D341Med (cell line): ENCODE data around the gene SIM2.

Source experiments
- DNase-seq: peaks from one replicate; pipeline ENCODE4 v3.0.0; 2012; ENCODE audit warnings: low spot score

SIM2 gene

GRCh38 chr21:36688324-36688723 is 10.6 kb upstream of the SIM2 start:
- no peak for DNase-seq

DNA sequence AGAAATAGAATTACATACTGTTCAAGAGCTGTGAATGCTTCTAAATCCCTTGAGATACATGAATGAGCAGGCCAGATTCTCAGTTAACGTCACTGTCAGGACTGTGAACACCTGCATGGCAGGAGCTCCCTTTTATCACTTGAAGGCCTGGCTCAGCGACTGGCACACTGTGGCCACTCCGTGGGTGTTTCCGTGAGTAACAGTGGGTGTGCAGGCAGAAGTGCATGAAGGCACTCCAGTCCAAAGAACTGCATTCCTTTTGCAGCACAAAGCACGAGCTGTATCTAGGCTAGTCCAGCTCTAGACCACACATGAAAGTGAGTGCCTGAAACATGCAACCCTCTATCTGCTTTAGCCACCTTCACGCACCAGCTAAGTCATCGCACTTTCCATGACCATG is 9.6 kb upstream of the SIM2 start:
- no peak for DNase-seq

DNA sequence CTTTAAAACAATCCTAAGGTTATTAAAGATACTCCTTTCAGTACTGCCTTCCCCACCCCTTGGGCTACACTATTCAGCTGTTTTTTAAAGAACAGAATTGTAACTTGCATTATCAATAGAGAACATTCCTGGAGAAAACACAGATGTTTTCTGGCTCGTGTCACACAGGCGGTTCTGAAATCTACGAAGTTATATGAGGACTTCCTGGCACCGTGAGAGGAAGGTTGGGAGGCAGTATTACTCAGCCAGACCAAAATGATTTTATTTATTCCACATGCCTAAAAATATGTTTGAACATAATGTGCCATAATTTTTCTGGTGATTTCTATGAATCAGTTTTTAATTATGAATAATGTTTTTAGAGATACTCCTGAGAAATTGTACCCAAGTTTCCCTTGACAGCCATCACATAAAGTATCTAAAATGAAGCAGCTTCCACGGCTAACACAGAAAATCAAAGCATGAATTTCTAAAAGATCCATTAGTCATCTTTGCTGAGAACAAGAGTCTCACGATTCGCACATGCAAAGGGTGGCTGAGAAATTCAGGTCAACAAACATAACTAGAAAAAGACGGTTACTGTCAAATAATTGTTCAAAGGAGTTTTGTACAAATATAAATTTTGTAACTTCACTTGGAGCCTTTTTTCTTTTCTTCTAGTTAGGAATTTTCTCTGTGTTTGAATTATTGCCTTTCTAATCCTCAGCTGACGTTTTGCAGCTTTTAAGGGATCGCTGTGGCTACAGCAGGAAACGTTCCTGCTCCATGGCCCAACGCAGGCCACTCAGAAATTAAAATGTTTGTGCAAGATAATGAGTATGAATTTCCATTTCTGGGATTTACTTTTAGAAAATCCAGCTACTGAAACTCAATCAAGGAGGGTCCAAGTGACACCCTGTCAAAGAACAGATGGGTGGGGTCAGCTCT is 8.0 kb upstream of the SIM2 start:
- DNase-seq = no peak

DNA sequence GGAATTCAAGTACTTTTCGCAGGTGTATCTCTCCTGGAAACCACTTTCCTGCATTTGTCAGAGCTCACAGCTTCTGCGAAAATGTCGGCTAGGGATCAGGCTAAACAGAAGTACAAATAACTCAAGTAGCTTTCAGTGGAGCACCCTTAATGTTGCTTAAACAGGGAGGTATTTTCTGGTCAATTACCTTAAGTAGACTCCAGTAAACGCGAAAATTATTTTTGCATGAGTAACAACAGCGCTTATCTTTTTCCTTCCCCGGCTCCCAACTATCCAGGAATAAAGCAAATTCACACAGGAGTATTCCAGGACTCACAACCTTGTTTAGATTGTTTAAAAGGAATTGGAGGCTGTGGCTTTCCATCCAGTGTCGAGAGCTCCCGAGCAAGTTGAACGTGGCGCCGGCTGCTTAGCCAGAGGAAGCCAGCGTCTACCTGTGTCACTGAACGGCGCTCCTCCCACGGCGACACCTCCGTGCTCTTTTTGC is 7.3 kb upstream of the SIM2 start:
- DNase-seq = no peak

DNA sequence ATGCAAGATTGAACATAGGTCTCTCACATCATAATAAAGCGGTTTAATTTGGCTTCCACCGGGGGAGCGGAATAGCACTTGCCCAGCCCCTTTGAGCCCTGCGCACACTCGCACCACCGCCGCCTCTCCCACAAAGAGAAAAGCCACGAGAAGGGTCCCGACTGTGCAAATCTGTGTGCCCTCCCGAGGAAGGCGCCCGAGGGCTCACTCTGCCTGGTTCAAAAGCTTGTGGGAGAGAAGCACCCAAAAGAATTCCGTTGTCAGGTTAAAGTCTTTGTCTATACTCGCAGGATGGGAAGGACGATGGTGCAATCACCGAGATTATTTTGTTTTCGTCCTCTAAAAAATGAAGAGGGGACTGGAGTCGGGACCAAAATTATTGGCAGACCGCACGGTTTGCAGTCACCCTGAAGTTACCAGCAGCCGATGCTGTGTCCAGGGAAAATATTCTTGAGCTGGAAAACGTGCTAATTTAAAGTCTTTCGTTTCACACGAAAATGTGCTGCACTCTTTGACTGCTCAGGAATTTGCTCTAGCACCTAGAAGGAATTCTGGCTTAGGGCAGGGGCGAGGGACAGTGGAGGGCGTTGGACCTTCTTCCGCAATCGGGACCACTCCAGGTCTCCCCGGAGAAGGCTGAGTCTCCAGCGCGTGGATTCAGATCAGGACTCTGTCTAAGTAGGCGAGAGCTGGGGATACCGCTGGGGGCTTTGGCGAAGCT is 6.6 kb upstream of the SIM2 start:
- no peak for DNase-seq

GRCh38 chr21:36692835-36693488 is 6.0 kb upstream of the SIM2 start:
- DNase-seq = peak; percentile 72

DNA sequence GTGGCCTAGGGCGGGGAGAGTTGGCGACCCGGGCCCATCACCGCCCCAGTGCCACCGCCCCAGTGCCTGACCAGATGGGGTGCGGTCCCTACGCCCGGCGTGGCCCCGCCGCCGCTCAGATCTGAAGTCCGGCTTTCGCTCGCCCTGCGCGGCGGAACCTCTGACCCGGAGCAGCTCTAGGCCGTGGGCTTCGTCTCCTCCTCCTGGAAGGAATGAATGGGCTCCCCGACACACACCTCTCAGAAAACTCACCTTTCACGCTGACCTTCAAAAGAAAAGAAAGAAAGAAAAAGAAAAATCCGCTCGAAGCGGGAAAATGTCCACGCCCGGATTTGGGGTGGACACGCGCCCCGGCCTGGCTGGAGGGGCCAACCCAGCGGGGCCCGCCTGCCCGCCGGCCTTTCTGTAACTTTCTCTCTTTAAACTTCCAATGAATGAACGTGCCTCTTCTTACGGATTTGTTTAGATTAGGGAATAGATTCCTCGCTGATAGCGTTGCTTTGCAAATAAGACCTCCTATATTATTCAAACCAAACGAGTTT is 5.4 kb upstream of the SIM2 start:
- no peak for DNase-seq

GRCh38 chr21:36694031-36694515 is 4.8 kb upstream of the SIM2 start:
- peak; percentile 34 for DNase-seq

DNA sequence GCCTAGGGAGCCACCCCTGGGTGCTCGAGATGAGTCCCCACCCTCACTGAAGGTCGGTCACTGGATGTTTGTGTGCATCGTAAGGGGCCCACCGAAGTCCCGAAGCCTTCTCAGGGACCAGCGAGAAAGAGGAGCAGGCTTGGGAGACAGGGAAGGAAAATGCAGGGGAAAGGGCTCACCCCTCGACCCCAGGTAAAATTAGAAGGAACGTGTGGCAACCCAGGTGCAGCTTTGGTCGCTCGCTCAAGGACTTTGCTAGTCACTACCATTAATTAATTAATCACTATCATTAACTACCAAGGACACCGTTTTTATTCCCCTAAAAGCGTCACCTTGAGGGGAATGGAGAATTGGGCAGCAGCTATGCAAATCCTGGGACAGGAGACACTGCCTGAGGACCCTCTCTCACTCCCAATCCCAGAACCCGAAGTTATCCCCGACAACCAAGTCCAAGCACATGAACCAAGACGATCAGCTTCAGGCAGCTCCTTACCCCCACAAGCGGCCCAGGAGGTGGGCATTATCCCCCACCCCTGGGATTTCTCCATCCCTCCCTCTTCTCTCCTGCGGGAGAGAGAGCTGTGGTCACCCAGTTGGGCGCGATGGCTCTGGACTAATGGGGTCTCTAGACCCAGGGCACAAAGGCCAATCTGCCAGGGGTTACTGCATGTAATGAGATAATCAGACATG is 4.2 kb upstream of the SIM2 start:
- no peak for DNase-seq

- DNase-seq = no peak
These were observed 3.7 kb upstream of the SIM2 start for GRCh38 chr21:36695283-36695634.

DNA sequence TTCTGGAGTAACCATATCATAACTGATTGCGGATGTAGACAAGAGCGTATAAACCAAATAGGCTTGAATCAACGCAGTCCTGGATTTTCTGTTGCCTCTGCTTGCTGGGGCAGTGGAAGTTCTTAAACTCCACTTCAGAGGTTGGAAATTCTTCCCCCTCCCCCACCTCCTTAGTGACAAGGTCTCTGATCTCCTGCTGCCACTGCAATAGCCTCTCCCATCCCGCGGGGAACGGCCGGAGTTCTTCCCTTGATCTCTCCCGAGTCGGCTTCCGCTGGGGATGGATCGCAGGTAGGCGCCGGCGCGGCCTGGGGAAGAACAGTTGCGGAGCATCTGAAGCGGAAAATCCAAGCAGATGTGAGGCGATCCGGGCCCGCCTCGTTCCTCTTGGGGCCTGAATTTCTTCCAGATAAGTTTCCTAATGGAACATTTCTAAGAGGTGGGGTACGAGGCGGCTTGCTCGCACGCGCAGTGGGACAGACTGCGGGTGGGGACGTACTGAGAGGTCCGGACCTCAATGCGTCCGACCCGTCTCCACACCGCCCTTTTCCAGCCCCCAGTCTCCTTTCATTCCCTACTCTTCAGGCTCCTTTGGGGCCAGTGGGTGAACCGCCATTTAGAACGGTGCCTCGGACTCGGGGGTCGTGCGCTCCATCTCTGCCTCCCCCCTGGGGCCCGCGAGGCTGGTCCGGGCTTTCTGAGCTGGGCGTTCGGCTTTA is 3.1 kb upstream of the SIM2 start:
- peak; percentile 51 for DNase-seq

DNA sequence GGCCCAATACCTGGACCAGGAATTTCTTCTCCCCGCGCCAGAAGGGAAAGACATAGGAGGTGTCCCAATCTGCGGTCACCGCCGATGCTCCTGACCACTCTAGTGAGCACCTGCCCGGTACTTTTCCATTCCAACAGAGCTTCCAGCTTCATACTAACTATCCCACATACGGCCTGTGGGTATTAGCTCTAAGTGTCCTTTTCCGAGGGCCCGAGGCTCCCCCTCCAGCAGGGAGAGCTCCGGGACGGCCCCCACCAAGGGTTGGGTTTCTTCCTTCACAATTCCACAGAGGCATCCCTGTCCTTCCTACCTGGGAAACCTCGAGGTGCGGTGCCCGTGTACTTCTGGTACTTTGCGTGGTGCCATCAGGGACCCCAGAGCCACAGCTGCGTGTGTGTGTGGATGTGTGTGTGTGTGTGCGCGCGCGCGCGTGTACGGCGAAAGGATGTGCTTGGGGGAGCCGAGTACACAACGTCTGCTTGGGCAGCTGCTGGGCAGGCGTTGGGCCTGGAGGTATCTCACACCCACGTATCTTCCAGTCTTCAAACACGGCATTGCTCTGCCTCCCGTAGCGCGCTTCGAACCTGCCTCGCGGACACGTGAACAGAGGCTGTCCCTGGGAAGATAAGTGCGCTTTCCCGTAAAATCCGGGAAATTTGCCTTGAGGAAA is 2.4 kb upstream of the SIM2 start:
- DNase-seq = no peak

- DNase-seq = peak; percentile 47
These were observed 1.7 kb upstream of the SIM2 start for GRCh38 chr21:36697060-36697850.

GRCh38 chr21:36697851-36698384 is 997 bp upstream of the SIM2 start:
- no peak for DNase-seq

GRCh38 chr21:36698385-36698980 is 432 bp upstream of the SIM2 start:
- peak; percentile 70 for DNase-seq

GRCh38 chr21:36699546-36700294 is 805 bp downstream of the SIM2 start:
- peak; percentile 56 for DNase-seq

- no peak for DNase-seq
These were observed 1.5 kb downstream of the SIM2 start for GRCh38 chr21:36700295-36700970.
